Left ventricle myocardium inferior (tissue), 1 donor: Measurements from ENCODE around the gene HJURP. TPM values are rescaled to one million over a fixed set of nuclear protein-coding genes. Genes with fewer than 3 reads are reported as not detected.
"Not testable (repeated sequence)": the region's sequence is repeated elsewhere in the genome, so short reads cannot be mapped to it uniquely, and the experiment has no call there.

Experiments used
- DNase-seq: peaks from one replicate; pipeline ENCODE4 v3.0.0-alpha.2; 2020
- H3K27ac ChIP-seq: fragments of 200-600 bp; replicated peaks from 2 replicates; pipeline ENCODE4 v1.8.0; 2021
- H3K27me3 ChIP-seq: fragments of 200-600 bp; 2 replicates; pipeline ENCODE4 v1.8.0; 2021; ENCODE audit warnings: low read depth
- H3K36me3 ChIP-seq: fragments of 200-600 bp; 2 replicates; pipeline ENCODE4 v1.8.0; 2021
- H3K4me1 ChIP-seq: fragments of 200-600 bp; 2 replicates; pipeline ENCODE4 v1.8.0; 2021
- H3K4me3 ChIP-seq: fragments of 200-600 bp; 2 replicates; pipeline ENCODE4 v1.8.0; 2021; ENCODE audit warnings: mild to moderate bottlenecking, moderate library complexity
- H3K9me3 ChIP-seq: fragments of 200-600 bp; replicated peaks from 2 replicates; pipeline ENCODE4 v1.8.0; 2021
- intact Hi-C: fragments of 100-400 bp; cut with micrococcal nuclease; formaldehyde crosslinking; loops from one replicate; pipeline ENCODE4 v1.11.0; 2022
- total RNA-seq: library from RNA; stranded (reverse); fragmentation: NEBNext Ultra II Directional; extraction: Animal tissue kit (Norgen Biotek cat#: 25700); gene quantifications from one replicate; pipeline ENCODE4 v1.2.1, GENCODE V29; 2021
- TF ChIP-seq, protein P1 (sequence below): fragments of 200-600 bp; IDR thresholded peaks from 2 replicates; pipeline ENCODE4 v1.8.0; 2021; ENCODE audit warnings: antibody characterized with exemption, mild to moderate bottlenecking, borderline replicate concordance
- donor health status: DM: no; HTN: yes; CAD: no; lungs with severe emphysema.

Gene HJURP
- total RNA-seq, 1 donor from 2014 or later = 0.36 TPM

GRCh38 chr2:233882353-233882752 lies 28.0 kb upstream of the HJURP start:
- no peak overlapping the region for H3K4me3 ChIP-seq
- DNase-seq = no peak
- no peaks in the 10 kb centered on the region for H3K36me3 ChIP-seq
- intact Hi-C loops = no loop called here
- H3K27me3 ChIP-seq = peaks cover 26% of the 10 kb centered on the region
- TF ChIP-seq, protein P1, sequence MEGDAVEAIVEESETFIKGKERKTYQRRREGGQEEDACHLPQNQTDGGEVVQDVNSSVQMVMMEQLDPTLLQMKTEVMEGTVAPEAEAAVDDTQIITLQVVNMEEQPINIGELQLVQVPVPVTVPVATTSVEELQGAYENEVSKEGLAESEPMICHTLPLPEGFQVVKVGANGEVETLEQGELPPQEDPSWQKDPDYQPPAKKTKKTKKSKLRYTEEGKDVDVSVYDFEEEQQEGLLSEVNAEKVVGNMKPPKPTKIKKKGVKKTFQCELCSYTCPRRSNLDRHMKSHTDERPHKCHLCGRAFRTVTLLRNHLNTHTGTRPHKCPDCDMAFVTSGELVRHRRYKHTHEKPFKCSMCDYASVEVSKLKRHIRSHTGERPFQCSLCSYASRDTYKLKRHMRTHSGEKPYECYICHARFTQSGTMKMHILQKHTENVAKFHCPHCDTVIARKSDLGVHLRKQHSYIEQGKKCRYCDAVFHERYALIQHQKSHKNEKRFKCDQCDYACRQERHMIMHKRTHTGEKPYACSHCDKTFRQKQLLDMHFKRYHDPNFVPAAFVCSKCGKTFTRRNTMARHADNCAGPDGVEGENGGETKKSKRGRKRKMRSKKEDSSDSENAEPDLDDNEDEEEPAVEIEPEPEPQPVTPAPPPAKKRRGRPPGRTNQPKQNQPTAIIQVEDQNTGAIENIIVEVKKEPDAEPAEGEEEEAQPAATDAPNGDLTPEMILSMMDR = no peak
- H3K4me1 ChIP-seq = no peaks in the 10 kb centered on the region
- no peak overlapping the region for H3K27ac ChIP-seq
- H3K9me3 ChIP-seq = peaks cover 42% of the 10 kb centered on the region

DNA sequence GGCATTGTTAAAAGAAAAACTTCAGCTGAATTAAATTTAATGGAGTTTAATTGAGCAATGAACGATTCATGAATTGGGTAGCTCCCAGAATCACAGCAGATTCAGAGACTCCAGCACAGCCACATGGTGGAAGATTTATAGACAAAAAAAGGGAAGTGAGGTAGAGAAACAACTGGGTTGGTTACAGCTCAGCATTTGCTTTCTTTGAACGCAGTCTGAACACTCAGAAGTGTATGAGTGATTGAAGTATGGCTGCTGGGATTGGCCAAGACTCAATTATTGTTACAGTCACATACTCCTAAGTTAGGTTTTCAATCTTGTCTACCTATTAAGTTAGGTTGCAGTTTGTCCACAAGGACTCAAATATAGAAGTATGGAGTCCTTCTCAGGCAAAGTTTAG lies 17.8 kb upstream of the HJURP start:
- H3K36me3 ChIP-seq, DNase-seq, H3K4me1 ChIP-seq, H3K4me3 ChIP-seq, intact Hi-C loops, H3K27ac ChIP-seq: not testable (repeated sequence)
- H3K27me3 ChIP-seq = peaks cover 64% of the 10 kb centered on the region
- H3K9me3 ChIP-seq = peaks cover 26% of the 10 kb centered on the region

- TF ChIP-seq, protein P1 = no peak
- H3K36me3 ChIP-seq = no peaks in the 10 kb centered on the region
- no peak for DNase-seq
- no peak overlapping the region for H3K4me3 ChIP-seq
- intact Hi-C loops = no loop called here
- H3K27me3 ChIP-seq = peaks cover 64% of the 10 kb centered on the region
- no peak overlapping the region for H3K27ac ChIP-seq
- H3K4me1 ChIP-seq = no peaks in the 10 kb centered on the region
- H3K9me3 ChIP-seq = peaks cover 19% of the 10 kb centered on the region
These were observed 17.1 kb upstream of the HJURP start for GRCh38 chr2:233871432-233871831.

GRCh38 chr2:233867993-233868532 lies 13.7 kb upstream of the HJURP start, which contains the start of gene MSL3B:
Gene MSL3B, minus strand, starts transcription at chr2:233868386.
- H3K9me3 ChIP-seq = peaks cover 11% of the 10 kb centered on the region
- no peak within 1 kb of the TSS for H3K27ac ChIP-seq
- no peaks in the 10 kb centered on the region for H3K4me1 ChIP-seq
- peak within 1 kb of the TSS; percentile 62 for H3K4me3 ChIP-seq
- DNase-seq = no peak
- intact Hi-C loops = no loop called here
- H3K27me3 ChIP-seq = peaks cover 45% of the 10 kb centered on the region
- TF ChIP-seq, protein P1 = no peak
- no peaks in the 10 kb centered on the region for H3K36me3 ChIP-seq

- DNase-seq = no peak
- Histone ChIP-seq H3K4me1 (no peaks in the 10 kb centered on the region), H3K36me3 (no peaks in the 10 kb centered on the region), H3K27ac (no peak overlapping the region), H3K27me3 (peaks cover 34% of the 10 kb centered on the region), H3K4me3 (no peak overlapping the region), H3K9me3 (peaks cover 11% of the 10 kb centered on the region)
- TF ChIP-seq, protein P1 = no peak
- intact Hi-C loops = no loop called here
These were observed 12.1 kb upstream of the HJURP start for GRCh38 chr2:233866479-233866878.

DNA sequence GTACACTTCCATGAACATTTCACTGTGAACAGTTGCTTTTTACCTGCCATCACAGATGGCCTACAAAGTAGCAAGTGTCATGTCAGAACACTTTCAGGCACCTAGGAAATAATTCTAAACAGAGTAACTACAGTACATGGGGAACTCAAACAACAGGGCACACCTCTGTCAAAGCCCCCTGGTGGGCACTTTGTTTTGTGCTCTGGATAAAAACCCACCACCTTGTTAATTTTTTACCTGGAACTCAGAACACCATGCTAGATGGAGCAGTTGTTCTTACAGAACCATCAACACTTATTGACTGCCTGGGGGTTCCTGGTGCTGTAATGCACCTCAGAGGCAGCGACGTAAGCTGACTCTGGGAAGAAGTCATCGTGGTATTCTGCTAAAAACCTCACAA lies 11.5 kb upstream of the HJURP start:
- Histone ChIP-seq H3K4me3 (no peak overlapping the region), H3K4me1 (no peaks in the 10 kb centered on the region), H3K36me3 (no peaks in the 10 kb centered on the region), H3K27me3 (peaks cover 28% of the 10 kb centered on the region), H3K9me3 (peaks cover 11% of the 10 kb centered on the region), H3K27ac (no peak overlapping the region)
- no peak for DNase-seq
- TF ChIP-seq, protein P1 = no peak
- intact Hi-C loops = no loop called here
